OCI-LY7 (cell line): ENCODE results near the gene RPL22. TPM values are rescaled to one million over a fixed set of nuclear protein-coding genes. Genes with fewer than 3 reads are reported as not detected.

Experiments used
- BruUV-seq: library from RNA; stranded (reverse); fragments of 400-500 nt; replicated peaks from 2 replicates; lab custom pipeline; 2021; lab: Mats Ljungman, UMichigan
- CTCF ChIA-PET: fragments of 300-600 bp; sonication (Branson Sonifier 250); formaldehyde crosslinking; loops from one replicate; lab custom pipeline; 2022; ENCODE audit warnings: antibody characterized with exemption; ENCODE audit not compliant: unreplicated experiment; lab: Charles Lee
- POLR2A ChIA-PET: fragments of 300-600 bp; sonication (Branson Sonifier 250); formaldehyde crosslinking; loops from one replicate; lab custom pipeline; 2022; ENCODE audit warnings: antibody characterized with exemption; lab: Charles Lee
- DNase-seq: peaks from one replicate; pipeline ENCODE4 v3.0.0-alpha.2; 2015; ENCODE audit warnings: low spot score
- H2AFZ ChIP-seq: fragments of 200-600 bp; sonication (generic), shearing (Covaris generic); 2 replicates; pipeline ENCODE4 v1.6.1; 2014; ENCODE audit warnings: mild to moderate bottlenecking, antibody characterized with exemption, low read length, moderate library complexity
- H3K27ac ChIP-seq: fragments of 200-600 bp; sonication (generic); 2 replicates; pipeline ENCODE4 v1.5.1; 2014; ENCODE audit warnings: mixed run types, low read depth, mild to moderate bottlenecking, moderate library complexity, low read length, inconsistent platforms; ENCODE audit not compliant: poor library complexity, severe bottlenecking
- H3K36me3 ChIP-seq: fragments of 200-600 bp; sonication (generic); 2 replicates; pipeline ENCODE4 v1.6.1; 2014; ENCODE audit warnings: mild to moderate bottlenecking, antibody characterized with exemption, low read length, moderate library complexity, mixed read lengths; ENCODE audit not compliant: insufficient read depth
- H3K4me1 ChIP-seq: fragments of 200-600 bp; sonication (generic); 2 replicates; pipeline ENCODE4 v1.5.1; 2014; ENCODE audit warnings: mild to moderate bottlenecking, low read length; ENCODE audit not compliant: insufficient read depth, poor library complexity, severe bottlenecking
- H3K4me2 ChIP-seq: fragments of 200-600 bp; sonication (generic); 2 replicates; pipeline ENCODE4 v1.6.1; 2014; ENCODE audit warnings: mild to moderate bottlenecking, low read length
- H3K4me3 ChIP-seq: fragments of 200-600 bp; sonication (generic); 2 replicates; pipeline ENCODE4 v1.5.1; 2014; ENCODE audit warnings: mild to moderate bottlenecking, low read depth, low read length; ENCODE audit not compliant: poor library complexity, severe bottlenecking
- H3K79me2 ChIP-seq: fragments of 200-600 bp; sonication (generic); 2 replicates; pipeline ENCODE4 v1.6.1; 2016; ENCODE audit warnings: low read depth, mild to moderate bottlenecking, low read length, moderate library complexity, mixed read lengths; ENCODE audit not compliant: insufficient read depth
- H3K9me2 ChIP-seq: fragments of 200-600 bp; sonication (generic); 2 replicates; pipeline ENCODE4 v1.6.1; 2016; ENCODE audit warnings: mild to moderate bottlenecking, low read length, mixed read lengths; ENCODE audit not compliant: insufficient read depth
- H3K9me3 ChIP-seq: fragments of 200-600 bp; sonication (generic); 2 replicates; pipeline ENCODE4 v1.6.1; 2014; ENCODE audit warnings: mild to moderate bottlenecking, mixed run types, low read length, mixed read lengths
- H4K20me1 ChIP-seq: fragments of 200-600 bp; sonication (generic); 2 replicates; pipeline ENCODE4 v1.6.1; 2014; ENCODE audit warnings: mild to moderate bottlenecking, antibody characterized with exemption, low read length, moderate library complexity, mixed read lengths; ENCODE audit not compliant: insufficient read depth
- EZH2phosphoT487 ChIP-seq: fragments of 200-600 bp; sonication (generic); IDR thresholded peaks from 2 replicates; pipeline ENCODE4 v1.6.1; 2018; ENCODE audit warnings: low read depth, borderline replicate concordance, mild to moderate bottlenecking, mixed run types, antibody characterized with exemption, low read length, moderate library complexity, mixed read lengths
- intact Hi-C: fragments of 100-400 bp; cut with micrococcal nuclease; formaldehyde crosslinking; loops from one replicate; pipeline ENCODE4 v1.10.0; 2022; ENCODE audit not compliant: unreplicated experiment
- total RNA-seq, 2 experiments: library from RNA; depleted of rRNA in 1 of 2; stranded (reverse); fragments of >200 nt in 1 of 2; shearing (Covaris generic) in 1 of 2; gene quantifications; 2 replicates each; pipeline ENCODE4 v1.2.3, GENCODE V29; 2014 to 2022
- TF ChIP-seq, protein P1 (sequence below): fragments of 200-600 bp; sonication (generic); conservative IDR thresholded peaks from 2 replicates; pipeline ENCODE4 v1.5.1; 2014; ENCODE audit warnings: mild to moderate bottlenecking, antibody characterized with exemption, low read length, moderate library complexity, mixed read lengths

Gene RPL22
- total RNA-seq, 2 experiments from 2014 or later: 249 to 589 TPM

DNA sequence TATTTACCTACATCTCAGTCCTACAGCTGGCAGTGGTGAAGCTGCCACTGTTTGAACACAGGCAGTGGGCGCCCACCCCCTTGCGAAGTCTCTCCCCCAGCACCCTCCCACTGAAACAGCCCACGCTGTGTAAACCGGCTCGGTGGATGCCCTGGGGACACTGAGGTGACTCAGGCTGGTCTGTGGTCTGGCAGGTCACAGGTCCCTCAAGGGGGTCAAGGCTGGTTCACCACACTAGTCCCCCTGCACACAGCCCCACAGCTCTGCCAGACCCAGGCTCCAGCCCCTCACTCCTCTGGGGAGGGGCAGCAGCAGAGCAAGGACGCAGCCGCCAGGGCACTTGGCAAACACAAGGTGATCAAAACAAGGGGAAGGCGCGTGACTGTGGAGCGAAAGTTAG, 26.8 kb downstream of the RPL22 start:
- Histone ChIP-seq H3K9me2 (no peaks in the 10 kb centered on the region), H4K20me1 (no peaks in the 10 kb centered on the region), H3K79me2 (no peaks in the 10 kb centered on the region), H3K36me3 (no peaks in the 10 kb centered on the region), H2AFZ (no peak overlapping the region), H3K4me1 (peaks cover 8% of the 10 kb centered on the region), H3K4me2 (no peak overlapping the region), H3K9me3 (no peaks in the 10 kb centered on the region), H3K4me3 (no peak overlapping the region), H3K27ac (no peak overlapping the region)
- POLR2A ChIA-PET: no interaction called here
- CTCF ChIA-PET: no interaction called here
- TF ChIP-seq, protein P1, sequence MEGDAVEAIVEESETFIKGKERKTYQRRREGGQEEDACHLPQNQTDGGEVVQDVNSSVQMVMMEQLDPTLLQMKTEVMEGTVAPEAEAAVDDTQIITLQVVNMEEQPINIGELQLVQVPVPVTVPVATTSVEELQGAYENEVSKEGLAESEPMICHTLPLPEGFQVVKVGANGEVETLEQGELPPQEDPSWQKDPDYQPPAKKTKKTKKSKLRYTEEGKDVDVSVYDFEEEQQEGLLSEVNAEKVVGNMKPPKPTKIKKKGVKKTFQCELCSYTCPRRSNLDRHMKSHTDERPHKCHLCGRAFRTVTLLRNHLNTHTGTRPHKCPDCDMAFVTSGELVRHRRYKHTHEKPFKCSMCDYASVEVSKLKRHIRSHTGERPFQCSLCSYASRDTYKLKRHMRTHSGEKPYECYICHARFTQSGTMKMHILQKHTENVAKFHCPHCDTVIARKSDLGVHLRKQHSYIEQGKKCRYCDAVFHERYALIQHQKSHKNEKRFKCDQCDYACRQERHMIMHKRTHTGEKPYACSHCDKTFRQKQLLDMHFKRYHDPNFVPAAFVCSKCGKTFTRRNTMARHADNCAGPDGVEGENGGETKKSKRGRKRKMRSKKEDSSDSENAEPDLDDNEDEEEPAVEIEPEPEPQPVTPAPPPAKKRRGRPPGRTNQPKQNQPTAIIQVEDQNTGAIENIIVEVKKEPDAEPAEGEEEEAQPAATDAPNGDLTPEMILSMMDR: no peak
- TF ChIP-seq EZH2phosphoT487: no peak
- BruUV-seq: no TSS peak
- intact Hi-C loops: no loop called here
- no peak for DNase-seq

DNA sequence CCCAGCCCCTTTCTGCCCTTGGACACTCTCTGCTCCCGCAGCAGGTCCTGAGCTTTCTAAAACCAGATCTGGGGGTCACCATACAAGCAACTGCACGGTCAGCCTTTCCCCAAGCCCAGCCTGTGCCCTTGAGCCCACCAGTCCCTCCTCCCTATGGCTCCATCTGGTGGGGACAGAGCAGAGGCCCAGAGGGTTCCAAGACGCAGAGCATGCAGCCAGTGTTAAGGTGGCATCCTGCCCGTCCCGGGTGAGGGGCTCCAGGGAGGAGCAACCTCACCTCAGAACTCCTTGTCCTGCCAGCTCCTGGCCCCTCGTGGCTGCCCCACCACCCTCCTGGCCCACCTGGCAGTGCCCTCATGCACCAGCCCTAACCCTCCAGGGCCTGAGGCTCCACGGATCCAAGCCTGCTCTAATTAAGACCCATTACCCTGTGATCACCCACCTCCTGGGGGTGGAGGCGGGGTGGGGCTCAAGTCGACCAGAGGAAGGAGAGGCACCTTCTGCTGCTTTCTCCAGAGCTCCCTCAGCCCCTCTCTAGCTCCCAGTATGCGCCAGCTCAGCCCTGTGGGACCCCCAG, 27.8 kb downstream of the RPL22 start:
- Histone ChIP-seq H2AFZ (no peak overlapping the region), H3K9me3 (no peaks in the 10 kb centered on the region), H3K27ac (no peak overlapping the region), H3K4me3 (no peak overlapping the region), H3K36me3 (no peaks in the 10 kb centered on the region), H3K4me2 (no peak overlapping the region), H3K79me2 (no peaks in the 10 kb centered on the region), H3K9me2 (no peaks in the 10 kb centered on the region), H3K4me1 (peaks cover 8% of the 10 kb centered on the region), H4K20me1 (no peaks in the 10 kb centered on the region)
- ChIA-PET CTCF (no interaction called here), POLR2A (interaction anchor here (0.6 kb wide), 1 partner anchor 33 kb away, joined by 3 read pairs; no protein-coding TSS in a partner anchor)
- TF ChIP-seq, protein P1: peak; percentile 43
- no peak for TF ChIP-seq EZH2phosphoT487
- peak; percentile 19 for DNase-seq
- intact Hi-C loops: loop anchor here (1.0 kb wide), 1 partner anchor 66 kb away; no protein-coding TSS in a partner anchor
- no TSS peak for BruUV-seq

DNA sequence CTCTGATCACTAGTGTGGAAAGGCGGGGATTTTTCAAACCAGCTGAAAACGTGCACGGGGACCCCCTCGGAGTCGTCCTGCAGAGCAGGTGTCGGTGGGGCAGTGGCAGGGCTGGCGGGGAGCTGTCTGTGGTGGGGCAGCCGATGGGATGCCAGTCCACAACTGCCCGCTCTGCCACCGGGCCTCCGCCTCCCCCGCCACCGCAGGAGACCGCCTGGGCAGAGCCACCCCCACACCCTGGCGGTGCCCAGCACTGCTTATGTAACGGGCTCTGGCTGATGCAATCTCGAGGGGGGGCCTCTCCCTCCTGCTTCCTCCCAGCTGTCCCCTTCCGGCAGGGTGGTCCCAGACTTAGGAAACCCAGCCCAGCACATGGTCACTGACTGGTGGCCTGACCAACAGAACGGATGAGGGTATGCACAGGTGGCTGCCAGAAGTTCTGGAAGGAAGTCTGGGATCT, 28.6 kb downstream of the RPL22 start:
- no peaks in the 10 kb centered on the region for H3K9me2 ChIP-seq
- POLR2A ChIA-PET: no interaction called here
- H3K9me3 ChIP-seq: no peaks in the 10 kb centered on the region
- no peak for DNase-seq
- no peak overlapping the region for H3K4me3 ChIP-seq
- H3K4me1 ChIP-seq: peaks cover 8% of the 10 kb centered on the region
- H3K27ac ChIP-seq: no peak overlapping the region
- H3K4me2 ChIP-seq: no peak overlapping the region
- CTCF ChIA-PET: no interaction called here
- H2AFZ ChIP-seq: no peak overlapping the region
- no TSS peak for BruUV-seq
- no peaks in the 10 kb centered on the region for H4K20me1 ChIP-seq
- no peak for TF ChIP-seq EZH2phosphoT487
- TF ChIP-seq, protein P1: no peak
- intact Hi-C loops: loop anchor here (1.0 kb wide), 1 partner anchor 65 kb away; no protein-coding TSS in a partner anchor
- H3K79me2 ChIP-seq: no peaks in the 10 kb centered on the region
- no peaks in the 10 kb centered on the region for H3K36me3 ChIP-seq
